Stomach smooth muscle (tissue), 2 donors: ENCODE results near the gene FILIP1.

Experiments
- H3K27ac ChIP-seq: one replicate; pipeline ENCODE4 v1.7.0; 2013; ENCODE audit warnings: mild to moderate bottlenecking, low read length, inconsistent platforms
- H3K27me3 ChIP-seq, 2 donors: one replicate each; pipeline ENCODE4 v1.7.0; 2013; ENCODE audit warnings: low read length in 2 of 2; ENCODE audit not compliant: insufficient read depth in 2 of 2, control insufficient read depth in 1 of 2
- H3K36me3 ChIP-seq, 2 donors: one replicate each; pipeline ENCODE4 v1.7.0; 2013; ENCODE audit warnings: low read length in 2 of 2; ENCODE audit not compliant: control insufficient read depth in 2 of 2, insufficient read depth in 2 of 2
- H3K4me1 ChIP-seq: one replicate; pipeline ENCODE4 v1.7.0; 2013; ENCODE audit warnings: low read length; ENCODE audit not compliant: control insufficient read depth, insufficient read depth
- H3K4me3 ChIP-seq, 2 donors: one replicate each; pipeline ENCODE4 v1.7.0; 2013; ENCODE audit warnings: low read length in 2 of 2
- H3K9ac ChIP-seq, 2 donors: one replicate each; pipeline ENCODE4 v1.7.0; 2013; ENCODE audit warnings: low read length in 2 of 2, mild to moderate bottlenecking in 1 of 2
- H3K9me3 ChIP-seq, 2 donors: one replicate each; pipeline ENCODE4 v1.7.0; 2013; ENCODE audit warnings: low read length in 2 of 2; ENCODE audit not compliant: control insufficient read depth in 2 of 2
- donor health status: healthy.
- donor health status: Pancreatic carcinoma.

The FILIP1 gene

GRCh38 chr6:75368151-75368779 lies 125.3 kb downstream of the FILIP1 start:
- H3K27me3 ChIP-seq: no peaks in the 10 kb centered on the region
- H3K9me3 ChIP-seq: no peaks in the 10 kb centered on the region
- H3K27ac ChIP-seq: no peak overlapping the region
- H3K36me3 ChIP-seq: no peaks in the 10 kb centered on the region
- H3K4me3 ChIP-seq: peak overlapping the region in 1 of 2 donors; percentile 1
- H3K4me1 ChIP-seq: peaks cover 8% of the 10 kb centered on the region
- no peak overlapping the region for H3K9ac ChIP-seq

GRCh38 chr6:75363304-75363703 lies 130.3 kb downstream of the FILIP1 start:
- no peaks in the 10 kb centered on the region for H3K4me1 ChIP-seq

GRCh38 chr6:75353644-75354043 lies 140.0 kb downstream of the FILIP1 start:
- H3K4me1 ChIP-seq: peaks cover 16% of the 10 kb centered on the region
- no peaks in the 10 kb centered on the region for H3K27me3 ChIP-seq
- peak overlapping the region; percentile 48 to 50 for H3K4me3 ChIP-seq
- no peaks in the 10 kb centered on the region for H3K9me3 ChIP-seq
- H3K9ac ChIP-seq: peak overlapping the region in 1 of 2 donors; percentile 34
- peaks cover 3 to 4% of the 10 kb centered on the region in 2 donors for H3K36me3 ChIP-seq
- peak overlapping the region; percentile 53 for H3K27ac ChIP-seq

More at GRCh38 chr6:75363304-75363703, 130.3 kb downstream of the FILIP1 start:
- Histone ChIP-seq H3K27ac (no peak overlapping the region), H3K27me3 (no peaks in the 10 kb centered on the region), H3K36me3 (peaks cover 10 to 11% of the 10 kb centered on the region in 2 donors), H3K9me3 (no peaks in the 10 kb centered on the region), H3K9ac (no peak overlapping the region), H3K4me3 (no peak overlapping the region)

GRCh38 chr6:75351570-75351969 lies 142.0 kb downstream of the FILIP1 start:
- Histone ChIP-seq H3K4me1 (peaks cover 20% of the 10 kb centered on the region), H3K36me3 (peaks cover 3 to 4% of the 10 kb centered on the region in 2 donors), H3K9ac (no peak overlapping the region), H3K27ac (no peak overlapping the region), H3K4me3 (no peak overlapping the region), H3K9me3 (no peaks in the 10 kb centered on the region), H3K27me3 (no peaks in the 10 kb centered on the region)

GRCh38 chr6:75350808-75351207 lies 142.8 kb downstream of the FILIP1 start:
- Histone ChIP-seq H3K4me1 (peaks cover 20% of the 10 kb centered on the region), H3K9ac (no peak overlapping the region), H3K27me3 (no peaks in the 10 kb centered on the region), H3K27ac (no peak overlapping the region), H3K4me3 (no peak overlapping the region), H3K36me3 (peaks cover 3 to 4% of the 10 kb centered on the region in 2 donors), H3K9me3 (no peaks in the 10 kb centered on the region)

- peak overlapping the region in 1 of 2 donors; percentile 61 for H3K4me3 ChIP-seq
Observed at GRCh38 chr6:75350156-75350555, 143.4 kb downstream of the FILIP1 start.

GRCh38 chr6:75349262-75349984 lies 144.2 kb downstream of the FILIP1 start:
- H3K27me3 ChIP-seq: no peaks in the 10 kb centered on the region
- H3K9ac ChIP-seq: peak overlapping the region; percentile 23 to 25
- no peaks in the 10 kb centered on the region for H3K9me3 ChIP-seq
- peak overlapping the region; percentile 61 to 64 for H3K4me3 ChIP-seq
- H3K36me3 ChIP-seq: peaks cover 5 to 9% of the 10 kb centered on the region in 2 donors
- peak overlapping the region; percentile 73 for H3K27ac ChIP-seq
- peaks cover 20% of the 10 kb centered on the region for H3K4me1 ChIP-seq

More at GRCh38 chr6:75350156-75350555, 143.4 kb downstream of the FILIP1 start:
- peaks cover 20% of the 10 kb centered on the region for H3K4me1 ChIP-seq
- H3K27ac ChIP-seq: peak overlapping the region; percentile 73
- peak overlapping the region in 1 of 2 donors; percentile 25 for H3K9ac ChIP-seq
- H3K9me3 ChIP-seq: no peaks in the 10 kb centered on the region
- no peaks in the 10 kb centered on the region for H3K27me3 ChIP-seq
- H3K36me3 ChIP-seq: peaks cover 3 to 7% of the 10 kb centered on the region in 2 donors

GRCh38 chr6:75348882-75349261 lies 144.7 kb downstream of the FILIP1 start:
- Histone ChIP-seq H3K9me3 (no peaks in the 10 kb centered on the region), H3K4me3 (peak overlapping the region; percentile 61 to 64), H3K9ac (peak overlapping the region in 1 of 2 donors; percentile 25), H3K4me1 (peaks cover 20% of the 10 kb centered on the region), H3K27me3 (no peaks in the 10 kb centered on the region), H3K27ac (peak overlapping the region; percentile 73), H3K36me3 (peaks cover 6 to 10% of the 10 kb centered on the region in 2 donors)

GRCh38 chr6:75347898-75348610 lies 145.5 kb downstream of the FILIP1 start:
- Histone ChIP-seq H3K4me1 (peaks cover 17% of the 10 kb centered on the region), H3K9ac (peak overlapping the region in 1 of 2 donors; percentile 13), H3K27me3 (no peaks in the 10 kb centered on the region), H3K27ac (peak overlapping the region; percentile 73), H3K9me3 (no peaks in the 10 kb centered on the region), H3K36me3 (peaks cover 6 to 10% of the 10 kb centered on the region in 2 donors), H3K4me3 (peak overlapping the region; percentile 3 to 64)

GRCh38 chr6:75345413-75345812 lies 148.2 kb downstream of the FILIP1 start:
- H3K4me3 ChIP-seq: no peak overlapping the region

More at GRCh38 chr6:75345413-75345812, 148.2 kb downstream of the FILIP1 start:
- H3K9ac ChIP-seq: no peak overlapping the region
- no peaks in the 10 kb centered on the region for H3K27me3 ChIP-seq
- H3K4me1 ChIP-seq: peaks cover 17% of the 10 kb centered on the region
- H3K36me3 ChIP-seq: peaks cover 6% of the 10 kb centered on the region in 2 donors
- H3K27ac ChIP-seq: no peak overlapping the region
- H3K9me3 ChIP-seq: no peaks in the 10 kb centered on the region
